Measurements from ENCODE around the gene BLOC1S2. TPM values are rescaled to one million over a fixed set of nuclear protein-coding genes. Genes with fewer than 3 reads are reported as not detected.
A peak's percentile ranks its signal among the peaks of the same experiment; 100 is the strongest.
"Not testable (repeated sequence)": the region's sequence is repeated elsewhere in the genome, so short reads cannot be mapped to it uniquely, and the experiment has no call there.

The BLOC1S2 gene
- 55.2 and 99.9 TPM in 2 replicates for total RNA-seq (2014; rRNA removed; shearing (Covaris generic))

DNA sequence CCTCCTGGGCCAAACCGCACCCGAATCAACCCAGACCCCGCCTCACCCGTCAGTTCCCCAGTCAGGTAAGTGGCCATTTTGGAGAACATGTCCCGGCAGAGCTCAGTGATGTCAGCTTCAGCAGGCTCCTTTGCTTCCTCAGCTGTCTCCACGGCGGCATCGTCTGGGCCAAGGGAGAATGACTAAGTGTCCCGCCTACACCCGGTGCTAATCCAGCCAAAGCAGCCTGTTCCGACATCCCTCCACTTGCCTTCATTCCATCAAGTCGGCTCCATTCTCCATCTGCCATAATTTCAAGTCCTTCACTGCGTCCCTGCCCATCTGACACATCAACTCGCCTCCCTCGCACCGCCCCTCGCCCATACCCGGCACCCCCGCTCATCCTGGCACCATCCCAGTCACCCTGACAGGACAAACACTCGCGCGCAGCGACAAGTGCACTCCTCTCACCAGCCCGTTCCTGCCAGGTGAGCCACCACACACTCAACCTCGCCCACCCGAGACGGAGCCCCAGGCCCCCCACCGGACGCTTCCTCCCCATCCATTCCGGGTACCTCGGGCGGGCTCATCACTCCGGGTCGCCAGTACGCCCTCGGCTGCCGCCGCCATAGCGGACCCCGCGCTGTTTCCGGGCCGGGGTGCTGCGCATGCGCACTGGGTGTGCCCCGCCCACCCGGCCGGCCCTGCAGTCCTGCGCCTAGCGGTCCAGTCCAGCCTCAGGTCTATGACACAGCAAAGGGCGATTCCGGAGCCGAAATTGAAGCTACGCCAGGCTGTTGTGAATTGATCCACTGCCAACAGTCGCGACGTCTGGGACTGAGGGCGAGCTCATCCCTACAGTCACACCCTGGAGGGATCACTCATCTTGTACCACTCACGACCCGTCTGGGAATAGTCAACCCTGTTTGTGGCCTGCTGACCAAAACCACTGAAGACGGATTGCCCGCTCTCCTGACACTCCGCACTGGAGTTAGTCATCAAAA is at the start of gene BLOC1S2:
Gene BLOC1S2, minus strand, starts transcription at position 630 of the 983 bp plus-strand sequence. Its CDS starts 21 bp downstream, at position 609.
- peak; percentile 74 for DNase-seq (ENCODE audit: low spot score)

GRCh38 chr10:100334762-100335161 is 48.3 kb upstream of the BLOC1S2 start:
- DNase-seq (ENCODE audit: low spot score), result no peak

- DNase-seq (ENCODE audit: low spot score), result no peak
Observed at GRCh38 chr10:100333661-100334440, 47.4 kb upstream of the BLOC1S2 start.

DNA sequence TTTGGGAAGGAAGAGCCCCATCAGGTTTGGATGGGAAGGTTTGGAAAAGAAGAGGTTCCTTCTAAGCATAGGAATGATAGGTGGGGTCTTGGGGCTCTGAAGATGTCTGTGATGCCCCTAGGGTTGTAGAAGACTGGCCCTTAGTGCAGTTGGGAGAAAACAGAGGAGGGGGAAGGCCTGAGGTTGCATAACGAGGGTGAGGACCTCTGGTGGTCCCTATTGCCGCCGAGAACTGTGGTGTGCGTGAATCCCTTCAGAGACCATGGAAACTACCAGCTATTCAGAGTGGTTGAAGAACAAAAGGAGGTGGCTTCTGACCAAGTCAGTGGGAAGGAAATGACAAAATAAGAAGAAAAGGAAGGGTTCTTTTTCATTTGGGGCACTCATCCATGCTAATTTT is 46.6 kb upstream of the BLOC1S2 start:
- DNase-seq (ENCODE audit: low spot score), result no peak

DNA sequence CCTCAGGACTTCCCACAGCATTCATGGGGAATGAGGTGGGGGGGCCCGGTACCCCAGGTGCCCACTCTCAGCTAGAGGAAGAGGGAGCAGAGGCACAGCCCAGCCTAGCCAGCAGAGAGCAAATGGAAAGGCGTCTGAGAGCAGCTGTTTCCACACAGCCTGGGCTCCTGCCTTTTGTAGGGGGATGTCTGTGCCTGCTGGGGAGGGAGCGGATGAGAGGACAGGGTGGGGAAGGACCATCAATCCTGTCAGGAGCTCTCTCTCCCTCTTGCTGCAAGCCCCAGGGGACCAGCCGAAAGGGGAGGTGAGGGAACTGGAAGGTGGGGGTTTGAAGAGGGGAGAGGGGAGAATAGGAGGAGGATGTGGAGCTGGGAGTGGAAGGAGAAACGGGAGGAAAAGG is 43.6 kb upstream of the BLOC1S2 start, which contains the start of gene PKD2L1:
Gene PKD2L1, minus strand, starts transcription at position 150 of the 400 bp plus-strand sequence. Its CDS starts 125 bp downstream, at position 25.
- DNase-seq (ENCODE audit: low spot score), result no peak

- no peak for DNase-seq (ENCODE audit: low spot score)
Observed at GRCh38 chr10:100328198-100328597, 41.7 kb upstream of the BLOC1S2 start.

- no peak for DNase-seq (ENCODE audit: low spot score)
Observed at GRCh38 chr10:100327718-100328009, 41.2 kb upstream of the BLOC1S2 start.

- DNase-seq (ENCODE audit: low spot score), result no peak
Observed at GRCh38 chr10:100327007-100327717, 40.7 kb upstream of the BLOC1S2 start.

DNA sequence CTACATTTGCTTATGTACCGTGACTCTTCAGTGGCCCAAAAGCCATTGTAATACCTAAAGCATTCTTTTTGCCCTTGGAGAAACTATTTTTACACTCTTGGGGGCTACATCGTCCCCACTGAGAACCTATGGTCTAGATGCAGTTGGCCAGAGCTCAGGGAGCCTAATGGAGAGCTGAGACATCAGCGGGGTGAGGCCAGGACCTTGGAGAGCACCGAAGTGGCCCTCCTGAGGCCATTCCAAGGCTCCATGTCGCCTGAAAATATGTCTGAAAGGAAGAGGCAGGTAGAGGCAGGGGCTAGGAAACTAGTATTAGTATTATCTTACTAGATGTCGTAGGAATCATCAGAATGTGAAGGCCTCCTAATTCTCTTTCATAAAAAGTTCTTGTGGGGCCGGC is 38.7 kb upstream of the BLOC1S2 start:
- no peak for DNase-seq (ENCODE audit: low spot score)

GRCh38 chr10:100319707-100320402 is 33.4 kb upstream of the BLOC1S2 start:
- no peak for DNase-seq (ENCODE audit: low spot score)

- no peak for DNase-seq (ENCODE audit: low spot score)
Observed at GRCh38 chr10:100318207-100318606, 31.7 kb upstream of the BLOC1S2 start.

- DNase-seq (ENCODE audit: low spot score), result no peak
Observed at GRCh38 chr10:100315615-100316014, 29.1 kb upstream of the BLOC1S2 start.

DNA sequence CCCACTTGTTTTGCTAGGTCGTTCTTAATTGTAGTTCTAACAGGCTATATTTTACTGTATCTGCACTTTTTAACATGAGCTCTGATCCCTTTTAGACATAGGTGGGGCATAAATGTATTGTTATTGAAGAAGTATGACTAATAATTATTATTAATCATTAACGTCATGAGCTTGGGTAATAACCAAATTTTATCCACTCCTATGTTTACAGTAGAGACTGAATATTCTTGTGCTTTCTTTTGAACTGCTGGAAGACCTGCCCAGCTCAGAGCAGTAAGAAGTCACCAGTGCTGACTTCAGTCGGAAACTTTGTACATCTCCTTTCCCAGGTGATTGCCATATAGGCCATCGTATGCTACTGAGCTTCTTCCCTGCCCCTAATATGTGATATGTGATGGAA is 24.8 kb upstream of the BLOC1S2 start:
- DNase-seq (ENCODE audit: low spot score), result no peak

GRCh38 chr10:100307684-100308083 is 21.2 kb upstream of the BLOC1S2 start:
- no peak for DNase-seq (ENCODE audit: low spot score)

GRCh38 chr10:100306861-100307260 is 20.4 kb upstream of the BLOC1S2 start:
- no peak for DNase-seq (ENCODE audit: low spot score)

DNA sequence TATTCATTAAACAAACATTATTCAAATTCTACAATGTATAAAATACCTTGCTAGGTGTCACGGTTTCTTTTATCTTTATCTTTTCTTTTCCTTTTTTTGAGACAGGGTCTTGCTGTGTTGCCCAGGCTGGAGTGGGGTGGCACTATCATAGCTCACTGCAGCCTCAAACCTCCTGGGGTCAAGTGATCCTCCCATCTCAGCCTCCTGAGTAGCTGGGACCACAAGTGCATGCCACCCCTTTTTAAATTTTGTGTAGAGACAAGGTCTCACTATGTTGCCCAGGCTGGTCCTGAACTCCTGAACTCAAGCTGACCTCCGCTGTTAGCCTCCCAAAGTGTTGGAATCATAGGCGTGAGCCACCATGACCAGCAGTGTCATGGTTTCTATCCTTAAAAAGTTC is 17.9 kb upstream of the BLOC1S2 start:
- no peak for DNase-seq (ENCODE audit: low spot score)

- peak; percentile 20 for DNase-seq (ENCODE audit: low spot score)
Observed at GRCh38 chr10:100303724-100304319, 17.3 kb upstream of the BLOC1S2 start.

- DNase-seq (ENCODE audit: low spot score), result not testable (repeated sequence)
Observed at GRCh38 chr10:100301123-100301522, 14.6 kb upstream of the BLOC1S2 start.

- DNase-seq (ENCODE audit: low spot score), result no peak
Observed at GRCh38 chr10:100297242-100297641, 10.8 kb upstream of the BLOC1S2 start.

DNA sequence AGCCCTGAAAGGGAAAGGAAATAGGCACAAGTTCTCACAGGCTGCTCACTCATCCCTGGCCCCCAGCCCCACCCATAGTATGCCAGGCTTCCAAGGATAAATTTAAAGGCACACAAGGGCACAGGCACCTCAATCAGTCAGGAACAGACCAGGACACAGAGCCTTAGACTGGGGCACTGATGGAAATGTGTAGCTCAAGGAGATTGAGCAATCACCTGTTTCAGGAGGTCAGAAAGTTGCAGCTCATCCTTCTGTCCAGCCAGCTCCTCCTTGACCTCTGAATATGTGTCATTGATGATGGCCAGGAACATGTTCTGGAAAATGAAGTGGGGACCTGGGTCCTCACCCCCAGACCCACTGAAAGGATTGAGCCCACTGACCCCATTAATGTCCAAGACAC is 6.6 kb upstream of the BLOC1S2 start:
- DNase-seq (ENCODE audit: low spot score), result no peak

DNA sequence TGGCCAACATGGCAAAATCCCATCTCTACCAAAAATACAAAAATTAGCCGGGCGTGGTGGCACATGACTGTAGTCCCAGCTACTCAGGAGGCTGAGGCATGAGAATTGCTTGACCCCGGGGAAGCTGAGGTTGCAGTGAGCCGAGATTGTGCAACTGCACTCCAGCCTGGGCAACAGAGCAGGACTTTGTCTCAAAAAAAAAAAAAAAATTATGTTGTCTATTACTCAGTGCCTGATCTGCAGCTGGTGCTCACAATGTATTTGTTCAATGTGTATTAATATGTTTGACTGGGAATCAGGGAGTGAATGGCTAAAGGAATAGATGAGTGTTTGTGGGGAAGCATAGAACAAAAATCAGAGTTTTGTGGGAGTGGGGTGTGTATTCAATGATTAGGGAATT is 5.8 kb upstream of the BLOC1S2 start:
- DNase-seq (ENCODE audit: low spot score), result not testable (repeated sequence)
